SU-DHL-6 (cell line): ENCODE measurements around the gene FFAR3.

ENCODE experiments used
- EZH2phosphoT487 ChIP-seq: fragments of 200-600 bp; sonication (generic), shearing (Covaris generic); conservative IDR thresholded peaks from 2 replicates; pipeline ENCODE4 v1.6.1; 2018; ENCODE audit warnings: mild to moderate bottlenecking, antibody characterized with exemption, low read length, moderate library complexity, mixed read lengths
- TF ChIP-seq, protein P1 (sequence below): fragments of 200-600 bp; sonication (generic); IDR thresholded peaks from one replicate; pipeline ENCODE4 v1.5.1; 2017; ENCODE audit warnings: antibody characterized with exemption, mild to moderate bottlenecking, low read length, moderate library complexity; ENCODE audit not compliant: insufficient read depth, poor library complexity, severe bottlenecking

DNA sequence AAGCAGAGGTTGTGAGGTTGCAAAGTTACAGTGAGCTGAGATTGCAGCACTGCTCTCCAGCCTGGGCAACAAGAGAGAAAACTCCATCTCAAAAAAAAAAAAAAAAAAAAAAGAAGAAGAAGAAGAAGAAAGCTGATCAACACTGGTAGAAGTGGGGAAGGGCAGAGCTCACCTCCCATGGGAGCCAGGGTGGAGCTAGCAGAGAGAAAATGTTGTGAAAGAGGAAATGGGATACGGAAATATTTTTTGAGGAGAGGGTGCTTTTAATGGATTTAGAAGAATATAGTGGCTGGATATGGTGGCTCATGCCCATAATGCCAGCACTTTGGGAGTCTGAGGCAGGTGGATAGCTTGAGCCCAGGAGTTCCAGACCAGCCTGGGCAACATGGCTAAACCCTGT lies 19.4 kb downstream of the FFAR3 start:
- TF ChIP-seq, protein P1, sequence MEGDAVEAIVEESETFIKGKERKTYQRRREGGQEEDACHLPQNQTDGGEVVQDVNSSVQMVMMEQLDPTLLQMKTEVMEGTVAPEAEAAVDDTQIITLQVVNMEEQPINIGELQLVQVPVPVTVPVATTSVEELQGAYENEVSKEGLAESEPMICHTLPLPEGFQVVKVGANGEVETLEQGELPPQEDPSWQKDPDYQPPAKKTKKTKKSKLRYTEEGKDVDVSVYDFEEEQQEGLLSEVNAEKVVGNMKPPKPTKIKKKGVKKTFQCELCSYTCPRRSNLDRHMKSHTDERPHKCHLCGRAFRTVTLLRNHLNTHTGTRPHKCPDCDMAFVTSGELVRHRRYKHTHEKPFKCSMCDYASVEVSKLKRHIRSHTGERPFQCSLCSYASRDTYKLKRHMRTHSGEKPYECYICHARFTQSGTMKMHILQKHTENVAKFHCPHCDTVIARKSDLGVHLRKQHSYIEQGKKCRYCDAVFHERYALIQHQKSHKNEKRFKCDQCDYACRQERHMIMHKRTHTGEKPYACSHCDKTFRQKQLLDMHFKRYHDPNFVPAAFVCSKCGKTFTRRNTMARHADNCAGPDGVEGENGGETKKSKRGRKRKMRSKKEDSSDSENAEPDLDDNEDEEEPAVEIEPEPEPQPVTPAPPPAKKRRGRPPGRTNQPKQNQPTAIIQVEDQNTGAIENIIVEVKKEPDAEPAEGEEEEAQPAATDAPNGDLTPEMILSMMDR = no peak
- no peak for TF ChIP-seq EZH2phosphoT487
